Duodenal mucosa (tissue), 2 donors: ENCODE data around the gene KRT84.
"Not testable (repeated sequence)": the region's sequence is repeated elsewhere in the genome, so short reads cannot be mapped to it uniquely, and the experiment has no call there.

Experiments
- H3K27ac ChIP-seq: one replicate; pipeline ENCODE4 v1.7.0; 2013; ENCODE audit warnings: low read depth, low read length
- H3K27me3 ChIP-seq, 2 donors: one replicate each; pipeline ENCODE4 v1.7.0; 2013; ENCODE audit warnings: low read length in 2 of 2, control low read depth in 1 of 2; ENCODE audit not compliant: insufficient read depth in 2 of 2, control insufficient read depth in 1 of 2
- H3K36me3 ChIP-seq, 2 donors: one replicate each; pipeline ENCODE4 v1.7.0; 2013; ENCODE audit warnings: low read length in 2 of 2, control low read depth in 1 of 2; ENCODE audit not compliant: insufficient read depth in 2 of 2, control insufficient read depth in 1 of 2
- H3K4me1 ChIP-seq, 2 donors: one replicate each; pipeline ENCODE4 v1.7.0; 2013; ENCODE audit warnings: low read length in 2 of 2, control low read depth in 1 of 2; ENCODE audit not compliant: insufficient read depth in 2 of 2, control insufficient read depth in 1 of 2
- H3K4me3 ChIP-seq, 2 donors: one replicate each; pipeline ENCODE4 v1.7.0; 2013; ENCODE audit warnings: low read length in 2 of 2, low read depth in 1 of 2
- H3K9ac ChIP-seq, 2 donors: one replicate each; pipeline ENCODE4 v1.7.0; 2013; ENCODE audit warnings: low read length in 2 of 2, low read depth in 1 of 2
- H3K9me3 ChIP-seq, 2 donors: one replicate each; pipeline ENCODE4 v1.7.0; 2013; ENCODE audit warnings: low read length in 2 of 2, control low read depth in 1 of 2; ENCODE audit not compliant: control insufficient read depth in 1 of 2

Gene KRT84

GRCh38 chr12:52411815-52412214, 26.4 kb upstream of the KRT84 start:
- H3K36me3 ChIP-seq: no peaks in the 10 kb centered on the region
- no peaks in the 10 kb centered on the region for H3K27me3 ChIP-seq
- no peak overlapping the region for H3K9ac ChIP-seq
- no peaks in the 10 kb centered on the region for H3K9me3 ChIP-seq
- H3K4me3 ChIP-seq: no peak overlapping the region
- H3K27ac ChIP-seq: no peak overlapping the region
- peaks cover 0 to 6% of the 10 kb centered on the region in 2 donors for H3K4me1 ChIP-seq

DNA sequence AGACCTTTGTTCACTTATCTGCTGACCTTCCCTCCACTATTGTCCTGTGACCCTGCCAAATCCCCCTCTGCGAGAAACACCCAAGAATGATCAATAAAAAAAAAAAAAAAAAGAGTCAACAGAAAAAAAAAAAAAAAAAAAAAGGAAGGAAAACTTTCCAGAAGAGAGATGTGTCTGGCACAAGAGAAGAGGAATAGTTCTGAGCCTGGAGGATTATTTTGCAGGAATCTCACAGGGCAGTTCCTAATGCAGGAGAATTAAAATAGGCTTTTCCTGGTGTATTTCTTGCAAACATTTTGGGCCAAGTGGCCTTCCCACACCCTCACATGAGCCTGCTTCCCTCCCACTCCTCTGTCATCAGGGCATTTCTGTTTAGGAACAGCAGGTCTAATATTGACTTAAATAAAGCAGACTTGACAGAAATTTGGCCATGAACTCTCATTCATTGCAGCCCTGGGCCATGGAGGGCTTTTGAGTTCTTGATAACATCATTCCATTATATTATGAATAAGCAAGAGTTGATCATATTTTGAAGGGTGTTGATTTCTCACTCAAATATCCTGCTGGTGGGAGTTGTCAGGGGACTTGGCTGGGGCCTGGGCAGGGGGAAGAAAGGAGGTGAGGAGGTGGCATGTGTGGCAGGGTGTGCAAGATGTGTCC, 25.3 kb upstream of the KRT84 start:
- not testable (repeated sequence) for H3K4me1 ChIP-seq, H3K27me3 ChIP-seq, H3K36me3 ChIP-seq, H3K27ac ChIP-seq, H3K9ac ChIP-seq, H3K4me3 ChIP-seq, H3K9me3 ChIP-seq

- Histone ChIP-seq H3K9ac (no peak overlapping the region), H3K9me3 (no peaks in the 10 kb centered on the region), H3K4me3 (no peak overlapping the region), H3K27me3 (peaks cover 0 to 3% of the 10 kb centered on the region in 2 donors), H3K36me3 (no peaks in the 10 kb centered on the region), H3K27ac (no peak overlapping the region), H3K4me1 (no peaks in the 10 kb centered on the region)
These were observed 22.5 kb upstream of the KRT84 start for GRCh38 chr12:52407918-52408317.

- Histone ChIP-seq H3K36me3 (no peaks in the 10 kb centered on the region), H3K27ac (no peak within 1 kb of the TSS), H3K4me3 (no peak within 1 kb of the TSS), H3K9me3 (no peaks in the 10 kb centered on the region), H3K27me3 (peaks cover 0 to 3% of the 10 kb centered on the region in 2 donors), H3K9ac (no peak within 1 kb of the TSS), H3K4me1 (no peaks in the 10 kb centered on the region)
These were observed 20.5 kb upstream of the KRT84 start, which contains the start of gene KRT82 for GRCh38 chr12:52405922-52406385. TSS of gene KRT82 (minus strand) at chr12:52406335. CDS start at chr12:52406277, 58 bp downstream.

- no peaks in the 10 kb centered on the region for H3K9me3 ChIP-seq
- H3K4me3 ChIP-seq: no peak overlapping the region
- no peaks in the 10 kb centered on the region for H3K36me3 ChIP-seq
- H3K27me3 ChIP-seq: peaks cover 0 to 3% of the 10 kb centered on the region in 2 donors
- no peak overlapping the region for H3K9ac ChIP-seq
- H3K27ac ChIP-seq: no peak overlapping the region
- H3K4me1 ChIP-seq: no peaks in the 10 kb centered on the region
These were observed 19.5 kb upstream of the KRT84 start for GRCh38 chr12:52404951-52405350.

- Histone ChIP-seq H3K4me1 (no peaks in the 10 kb centered on the region), H3K27me3 (peaks cover 0 to 3% of the 10 kb centered on the region in 2 donors), H3K9me3 (no peaks in the 10 kb centered on the region), H3K27ac (no peak overlapping the region), H3K4me3 (no peak overlapping the region), H3K9ac (no peak overlapping the region), H3K36me3 (no peaks in the 10 kb centered on the region)
These were observed 18.1 kb upstream of the KRT84 start for GRCh38 chr12:52403561-52403960.

DNA sequence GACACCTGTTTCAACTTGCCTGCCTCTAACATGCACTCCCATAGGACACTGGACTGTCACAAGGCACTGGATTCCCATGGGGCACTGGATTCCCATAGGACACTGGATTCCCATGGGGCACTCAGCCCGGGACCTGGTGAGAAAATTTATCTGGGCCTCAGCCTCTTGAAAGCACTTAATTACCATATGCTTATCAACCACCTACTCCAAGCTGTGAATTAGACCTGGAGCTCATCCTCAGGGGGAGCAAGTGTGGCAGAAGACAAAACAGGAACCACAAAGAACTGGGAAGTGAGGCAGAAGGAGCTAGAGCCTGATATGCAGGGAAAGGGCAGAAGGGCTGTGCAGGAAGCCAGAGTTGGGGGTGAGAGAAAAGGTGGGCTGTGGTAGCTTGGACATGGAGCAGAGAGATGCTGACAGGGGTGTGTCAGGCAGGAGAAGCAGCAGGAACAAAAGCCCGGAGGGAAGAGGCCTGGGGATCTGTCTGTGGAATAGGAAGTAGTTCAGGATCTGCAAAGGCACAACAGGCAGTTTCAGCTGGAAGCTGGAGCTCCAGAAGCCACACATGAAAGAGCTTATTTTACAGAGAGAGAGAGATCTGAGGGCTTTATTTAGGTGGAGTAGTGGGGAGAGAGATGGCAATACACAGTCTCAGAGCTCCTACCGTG, 17.6 kb upstream of the KRT84 start:
- Histone ChIP-seq H3K9me3 (no peaks in the 10 kb centered on the region), H3K4me3 (no peak overlapping the region), H3K9ac (no peak overlapping the region), H3K27me3 (peaks cover 0 to 3% of the 10 kb centered on the region in 2 donors), H3K36me3 (no peaks in the 10 kb centered on the region), H3K4me1 (no peaks in the 10 kb centered on the region), H3K27ac (no peak overlapping the region)

GRCh38 chr12:52402377-52402776, 16.9 kb upstream of the KRT84 start:
- Histone ChIP-seq H3K9me3 (no peaks in the 10 kb centered on the region), H3K36me3 (no peaks in the 10 kb centered on the region), H3K4me1 (no peaks in the 10 kb centered on the region), H3K27ac (no peak overlapping the region), H3K4me3 (no peak overlapping the region), H3K27me3 (peaks cover 0 to 3% of the 10 kb centered on the region in 2 donors), H3K9ac (no peak overlapping the region)

DNA sequence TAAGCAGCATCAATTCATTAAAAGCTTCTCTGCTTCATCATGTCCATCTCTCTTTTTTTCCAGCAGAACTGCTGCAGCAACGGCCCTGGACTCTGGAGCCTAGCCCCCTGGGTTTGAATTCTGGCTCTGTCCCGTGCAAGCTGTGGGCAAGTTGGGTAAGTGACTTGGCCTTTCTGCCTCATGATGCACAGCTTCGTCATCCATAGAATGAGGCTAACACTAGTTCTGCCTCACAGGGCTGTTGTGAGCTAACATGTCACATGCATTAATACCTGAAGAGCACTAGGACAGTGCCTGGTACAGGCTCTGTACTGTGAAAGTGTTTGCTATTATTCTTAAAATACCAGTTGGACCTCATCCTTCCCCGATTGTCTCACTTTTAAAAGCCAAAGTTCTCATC, 16.5 kb upstream of the KRT84 start:
- Histone ChIP-seq H3K9ac (no peak overlapping the region), H3K27ac (no peak overlapping the region), H3K36me3 (no peaks in the 10 kb centered on the region), H3K27me3 (peaks cover 0 to 3% of the 10 kb centered on the region in 2 donors), H3K9me3 (no peaks in the 10 kb centered on the region), H3K4me1 (no peaks in the 10 kb centered on the region), H3K4me3 (no peak overlapping the region)

DNA sequence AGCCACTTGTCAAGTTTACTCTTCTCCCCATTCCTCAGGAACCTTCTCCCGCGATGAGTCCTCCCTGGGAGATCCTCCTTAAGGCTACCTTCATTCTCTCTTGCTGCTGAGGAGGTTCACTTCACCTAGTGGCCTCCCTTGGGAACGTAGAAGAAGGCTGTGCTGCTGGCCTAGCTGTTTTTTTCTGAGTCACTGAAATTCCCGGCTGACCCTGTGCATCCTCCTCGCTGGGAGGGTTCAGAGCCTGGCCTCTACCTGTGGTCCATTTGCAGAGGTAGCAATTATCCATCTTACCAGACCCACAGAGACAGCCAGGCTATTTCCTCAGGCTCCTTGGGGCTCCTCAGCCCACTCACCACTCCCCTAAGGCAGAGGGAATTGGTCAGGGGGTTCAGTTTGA, 16.1 kb upstream of the KRT84 start:
- Histone ChIP-seq H3K4me1 (no peaks in the 10 kb centered on the region), H3K27ac (no peak overlapping the region), H3K27me3 (peaks cover 0 to 3% of the 10 kb centered on the region in 2 donors), H3K4me3 (no peak overlapping the region), H3K9me3 (no peaks in the 10 kb centered on the region), H3K36me3 (no peaks in the 10 kb centered on the region), H3K9ac (no peak overlapping the region)
